Measurements from ENCODE around the gene CTTNBP2. TPM values are rescaled to one million over a fixed set of nuclear protein-coding genes. Genes with fewer than 3 reads are reported as not detected.

CTTNBP2 gene
- total RNA-seq, 4 donors from 2014 or later = 13.8 to 19.4 (median 17.6) TPM

- intact Hi-C loops (cut with DNase I) = no loop called here
- Histone ChIP-seq H3K27me3 (no peaks in the 10 kb centered on the region), H3K9me3 (no peaks in the 10 kb centered on the region), H3K4me3 (replicated peaks in 1 of 3) (no peak overlapping the region), H3K4me1 (peaks cover 0 to 19% of the 10 kb centered on the region in 2 donors), H3K36me3 (no peaks in the 10 kb centered on the region), H3K27ac (no peak overlapping the region)
- no peak for TF ChIP-seq POLR2A (IDR thresholded peaks at IDR 0.05)
- no peak for TF ChIP-seq CTCF (IDR thresholded peaks at IDR 0.05)
- DNase-seq = no peak
- 66 to 79% methylated on average over 7 of the region's 7 CpGs for WGBS, 2 donors
Measured at GRCh38 chr7:117816727-117817126, 56.5 kb downstream of the CTTNBP2 start.

DNA sequence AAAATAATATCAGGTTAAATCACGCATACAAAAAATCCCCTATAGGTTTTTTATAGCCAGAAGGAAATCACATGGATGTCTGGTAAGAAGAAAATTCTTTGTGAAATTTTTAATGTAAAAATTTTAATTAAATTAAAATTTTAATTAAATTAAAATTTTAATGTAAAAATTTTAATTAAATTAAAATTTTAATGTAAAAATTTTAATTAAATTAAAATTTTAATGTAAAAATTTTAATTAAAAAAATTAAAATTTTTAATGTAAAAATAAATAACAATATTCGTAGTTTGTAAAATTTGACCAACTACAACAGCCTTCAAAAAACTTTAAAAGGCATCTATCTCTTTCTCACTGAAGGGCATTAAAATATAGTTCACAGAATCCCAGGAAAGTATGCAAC lies 61.5 kb downstream of the CTTNBP2 start:
- H3K4me1 ChIP-seq = peaks cover 22 to 25% of the 10 kb centered on the region in 2 donors
- no peak for DNase-seq
- H3K9me3 ChIP-seq = no peaks in the 10 kb centered on the region
- intact Hi-C loops (cut with DNase I) = no loop called here
- no peaks in the 10 kb centered on the region for H3K27me3 ChIP-seq
- H3K36me3 ChIP-seq = no peaks in the 10 kb centered on the region
- TF ChIP-seq POLR2A (IDR thresholded peaks at IDR 0.05) (no peak), CTCF (IDR thresholded peaks at IDR 0.05) (no peak)
- no peak overlapping the region for H3K27ac ChIP-seq
- WGBS, 2 donors = 96% methylated on average over 2 of the region's 2 CpGs
- H3K4me3 ChIP-seq (replicated peaks in 1 of 3) = no peak overlapping the region

DNA sequence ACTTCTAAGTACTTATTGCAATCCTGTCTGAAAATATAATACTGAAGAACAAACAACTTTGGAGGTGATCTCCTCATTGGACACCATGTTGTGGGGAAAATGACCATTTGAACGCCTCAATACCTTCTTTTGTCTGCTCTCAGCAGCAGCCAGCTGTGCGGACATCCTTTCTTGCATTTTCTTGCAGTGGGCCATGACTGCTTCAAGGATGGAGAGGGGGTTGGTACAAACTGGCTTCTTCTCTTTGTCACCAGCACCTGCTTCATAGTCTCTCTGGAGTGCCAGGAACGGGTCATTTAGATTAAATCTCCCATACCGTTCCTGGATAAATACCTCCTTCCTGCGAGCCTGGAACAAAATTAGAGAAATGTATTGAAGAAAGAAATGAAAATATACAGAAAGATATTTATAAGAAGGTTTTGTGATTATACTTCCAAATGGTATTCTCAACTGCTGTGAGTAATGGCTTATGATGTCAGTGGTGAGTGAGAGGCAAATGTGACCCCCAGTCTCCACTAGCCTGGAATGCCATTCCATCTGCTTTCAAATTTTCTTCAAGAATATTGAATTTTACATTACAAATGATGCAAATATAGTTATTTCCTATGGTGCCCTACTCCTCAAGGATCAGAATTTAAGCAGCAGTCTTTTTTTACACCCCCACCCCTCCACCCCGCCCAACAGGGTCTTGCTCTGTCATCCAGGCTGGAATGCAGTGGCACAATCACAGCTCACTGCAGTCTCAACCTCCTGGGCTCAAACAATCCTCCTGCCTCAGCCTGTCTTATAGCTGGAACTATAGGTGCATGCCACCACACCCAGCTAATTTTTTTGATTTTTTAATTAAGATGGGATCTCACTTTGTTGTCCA lies 62.4 kb downstream of the CTTNBP2 start:
- Histone ChIP-seq H3K27me3 (no peaks in the 10 kb centered on the region), H3K9me3 (no peaks in the 10 kb centered on the region), H3K4me1 (peaks cover 22 to 25% of the 10 kb centered on the region in 2 donors), H3K27ac (no peak overlapping the region), H3K4me3 (replicated peaks in 1 of 3) (no peak overlapping the region), H3K36me3 (no peaks in the 10 kb centered on the region)
- intact Hi-C loops (cut with DNase I) = no loop called here
- TF ChIP-seq POLR2A (IDR thresholded peaks at IDR 0.05) (no peak), CTCF (IDR thresholded peaks at IDR 0.05) (no peak)
- no peak for DNase-seq
- 89 to 92% methylated on average over 6 of the region's 6 CpGs for WGBS, 2 donors

DNA sequence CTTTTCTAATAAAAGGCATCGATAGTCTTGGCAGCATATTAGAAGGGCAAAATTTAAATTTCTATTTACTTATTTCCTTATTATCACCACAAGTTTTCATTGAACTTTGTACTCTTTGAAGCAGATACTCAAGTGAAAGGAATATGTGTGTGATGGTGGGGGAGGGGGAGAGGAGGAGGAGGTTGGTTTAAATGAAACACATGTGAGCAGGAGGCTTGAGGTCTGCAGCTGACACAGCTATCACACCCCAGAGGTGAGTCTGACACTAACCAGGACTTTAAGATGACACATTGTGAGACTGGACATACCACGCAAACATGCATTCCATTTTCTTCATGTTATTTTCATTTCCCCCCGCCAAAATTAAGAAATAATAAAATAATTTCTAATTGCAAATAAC lies 63.3 kb downstream of the CTTNBP2 start:
- no peak for DNase-seq
- Histone ChIP-seq H3K27me3 (no peaks in the 10 kb centered on the region), H3K36me3 (no peaks in the 10 kb centered on the region), H3K4me1 (peaks cover 22 to 25% of the 10 kb centered on the region in 2 donors), H3K4me3 (replicated peaks in 1 of 3) (no peak overlapping the region), H3K27ac (no peak overlapping the region), H3K9me3 (no peaks in the 10 kb centered on the region)
- WGBS, 2 donors = 88 to 92% methylated on average over 3 of the region's 3 CpGs
- TF ChIP-seq POLR2A (IDR thresholded peaks at IDR 0.05) (no peak), CTCF (IDR thresholded peaks at IDR 0.05) (no peak)
- intact Hi-C loops (cut with DNase I) = no loop called here

Measured in thyroid gland (tissue), 4 donors.